ENCODE measurements around the gene KDM6A.
"Not testable (repeated sequence)": the region's sequence is repeated elsewhere in the genome, so short reads cannot be mapped to it uniquely, and the experiment has no call there.

Gene KDM6A

DNA sequence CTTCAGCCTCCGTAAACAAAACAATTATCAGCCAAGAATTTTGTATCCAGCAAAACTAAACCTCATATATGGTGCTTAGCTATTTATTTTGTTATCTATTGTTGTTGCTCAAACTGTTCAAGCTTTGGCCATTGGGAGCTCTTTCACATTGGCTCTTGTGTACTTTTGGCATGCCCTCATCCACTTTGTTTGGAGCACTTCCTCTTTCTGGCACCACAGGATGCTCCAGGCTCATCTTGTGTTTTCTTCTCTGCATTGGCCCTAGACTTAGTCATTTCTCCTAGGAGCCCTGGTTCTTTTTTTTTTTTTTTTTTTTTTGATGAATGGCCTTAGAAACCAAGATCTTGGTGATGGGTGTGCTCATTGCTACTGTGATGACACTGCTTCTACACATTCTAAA lies 253.2 kb downstream of the KDM6A start:
- H3K4me3 ChIP-seq (ENCODE audit: low read length): no peak overlapping the region
- no peak for DNase-seq (ENCODE audit: low read depth)
- TF ChIP-seq, protein P1, sequence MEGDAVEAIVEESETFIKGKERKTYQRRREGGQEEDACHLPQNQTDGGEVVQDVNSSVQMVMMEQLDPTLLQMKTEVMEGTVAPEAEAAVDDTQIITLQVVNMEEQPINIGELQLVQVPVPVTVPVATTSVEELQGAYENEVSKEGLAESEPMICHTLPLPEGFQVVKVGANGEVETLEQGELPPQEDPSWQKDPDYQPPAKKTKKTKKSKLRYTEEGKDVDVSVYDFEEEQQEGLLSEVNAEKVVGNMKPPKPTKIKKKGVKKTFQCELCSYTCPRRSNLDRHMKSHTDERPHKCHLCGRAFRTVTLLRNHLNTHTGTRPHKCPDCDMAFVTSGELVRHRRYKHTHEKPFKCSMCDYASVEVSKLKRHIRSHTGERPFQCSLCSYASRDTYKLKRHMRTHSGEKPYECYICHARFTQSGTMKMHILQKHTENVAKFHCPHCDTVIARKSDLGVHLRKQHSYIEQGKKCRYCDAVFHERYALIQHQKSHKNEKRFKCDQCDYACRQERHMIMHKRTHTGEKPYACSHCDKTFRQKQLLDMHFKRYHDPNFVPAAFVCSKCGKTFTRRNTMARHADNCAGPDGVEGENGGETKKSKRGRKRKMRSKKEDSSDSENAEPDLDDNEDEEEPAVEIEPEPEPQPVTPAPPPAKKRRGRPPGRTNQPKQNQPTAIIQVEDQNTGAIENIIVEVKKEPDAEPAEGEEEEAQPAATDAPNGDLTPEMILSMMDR (conservative IDR thresholded peaks at IDR 0.05; ENCODE audit: low read depth, low read length): no peak

GRCh38 chrX:45128896-45129454 lies 256.0 kb downstream of the KDM6A start:
- H3K4me3 ChIP-seq (ENCODE audit: low read length): no peak overlapping the region
- TF ChIP-seq, protein P1 (conservative IDR thresholded peaks at IDR 0.05; ENCODE audit: low read depth, low read length): no peak

DNA sequence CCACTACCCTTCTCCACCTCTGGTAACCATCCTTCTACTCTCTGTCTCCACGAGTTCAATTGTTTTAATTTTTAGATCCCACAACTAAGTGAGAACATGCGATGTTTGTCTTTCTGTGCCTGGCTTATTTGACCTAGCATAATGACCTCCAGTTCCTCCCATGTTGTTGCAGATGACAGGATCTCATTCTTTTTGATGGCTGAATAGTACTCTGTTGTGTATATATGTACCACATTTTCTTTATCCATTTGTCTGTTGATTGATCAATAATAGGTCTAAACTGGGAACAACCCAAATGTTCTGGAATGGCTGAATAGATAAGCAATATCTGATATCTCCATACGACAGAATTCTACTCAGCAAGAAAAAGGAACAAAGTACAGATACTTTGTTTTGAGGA lies 260.5 kb downstream of the KDM6A start:
- no peak for DNase-seq (ENCODE audit: low read depth)
- H3K4me3 ChIP-seq (ENCODE audit: low read length): no peak overlapping the region
- TF ChIP-seq, protein P1 (conservative IDR thresholded peaks at IDR 0.05; ENCODE audit: low read depth, low read length): no peak

More at GRCh38 chrX:45128896-45129454, 256.0 kb downstream of the KDM6A start:
- DNase-seq (ENCODE audit: low read depth): no peak

- no peak overlapping the region for H3K4me3 ChIP-seq (ENCODE audit: low read length)
- TF ChIP-seq, protein P1 (conservative IDR thresholded peaks at IDR 0.05; ENCODE audit: low read depth, low read length): no peak
- DNase-seq (ENCODE audit: low read depth): no peak
Measured at GRCh38 chrX:45134315-45134731, 261.3 kb downstream of the KDM6A start.

DNA sequence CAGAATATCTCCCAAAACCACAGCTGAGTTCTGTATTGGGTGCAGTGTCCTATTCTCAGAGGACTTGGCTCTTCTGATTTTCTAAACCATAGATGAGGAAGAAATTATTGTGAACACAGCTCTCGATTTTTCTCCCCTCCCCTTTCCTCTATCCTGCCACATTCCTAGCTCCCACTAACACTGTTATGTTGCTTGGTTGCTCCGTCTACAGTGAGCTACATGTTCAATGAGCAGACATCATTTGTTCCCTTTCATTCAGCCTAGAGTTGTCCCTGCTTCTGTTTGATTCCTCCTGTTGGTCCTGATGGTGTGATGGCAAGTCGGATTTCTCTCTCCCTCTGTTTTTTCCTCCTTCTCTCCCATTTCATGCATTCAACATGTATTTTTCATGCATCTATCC lies 261.8 kb downstream of the KDM6A start:
- H3K4me3 ChIP-seq (ENCODE audit: low read length): no peak overlapping the region
- TF ChIP-seq, protein P1 (conservative IDR thresholded peaks at IDR 0.05; ENCODE audit: low read depth, low read length): no peak
- DNase-seq (ENCODE audit: low read depth): no peak

GRCh38 chrX:45135391-45136075 lies 262.5 kb downstream of the KDM6A start:
- not testable (repeated sequence) for DNase-seq (ENCODE audit: low read depth); H3K4me3 ChIP-seq (ENCODE audit: low read length)

DNA sequence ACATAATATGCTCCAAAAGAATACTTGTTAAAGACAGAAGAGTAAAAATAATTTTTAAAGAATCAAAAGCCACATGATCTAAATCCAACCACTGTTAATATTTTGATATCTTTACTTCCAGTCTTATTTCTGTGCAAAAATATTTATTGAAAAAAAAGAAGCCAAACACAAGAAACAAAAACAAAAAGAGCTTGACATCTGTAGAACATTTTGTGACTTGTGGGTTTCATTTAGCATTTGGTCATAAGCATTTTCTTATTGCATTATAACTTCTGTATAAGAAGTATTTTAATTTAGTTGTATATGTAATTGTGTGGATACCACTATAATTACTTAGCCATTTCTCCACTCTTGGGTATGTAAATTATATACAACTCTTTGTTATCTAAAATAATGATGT lies 264.5 kb downstream of the KDM6A start:
- TF ChIP-seq, protein P1 (conservative IDR thresholded peaks at IDR 0.05; ENCODE audit: low read depth, low read length): no peak
- DNase-seq (ENCODE audit: low read depth): no peak
- H3K4me3 ChIP-seq (ENCODE audit: low read length): no peak overlapping the region
